Measurements from ENCODE around the gene PRF1.

GRCh38 chr10:70568113-70568512 lies 34.4 kb downstream of the PRF1 start:
- TF ChIP-seq CTCF (IDR thresholded peaks at IDR 0.05) (no peak), POLR2A (IDR thresholded peaks at IDR 0.05) (no peak)

Data from esophagus squamous epithelium (tissue), 4 donors.